HG02938 (cell line): Measurements from ENCODE around the gene PDCD10.

Experiments used
- ATAC-seq: cut with Tn5 transposase; IDR thresholded peaks from one replicate; pipeline ENCODE4 v1.9.1; 2021; ENCODE audit warnings: mild to moderate bottlenecking, moderate library complexity; ENCODE audit not compliant: unreplicated experiment

PDCD10 gene

GRCh38 chr3:167734498-167735232 lies at the start of gene PDCD10:
TSS of gene PDCD10 (minus strand) at chr3:167734892. CDS start at chr3:167720157, 14,735 bp downstream.
- peak; percentile 93 for ATAC-seq

GRCh38 chr3:167783781-167784180 lies 49.1 kb upstream of the PDCD10 start:
- no peak for ATAC-seq

DNA sequence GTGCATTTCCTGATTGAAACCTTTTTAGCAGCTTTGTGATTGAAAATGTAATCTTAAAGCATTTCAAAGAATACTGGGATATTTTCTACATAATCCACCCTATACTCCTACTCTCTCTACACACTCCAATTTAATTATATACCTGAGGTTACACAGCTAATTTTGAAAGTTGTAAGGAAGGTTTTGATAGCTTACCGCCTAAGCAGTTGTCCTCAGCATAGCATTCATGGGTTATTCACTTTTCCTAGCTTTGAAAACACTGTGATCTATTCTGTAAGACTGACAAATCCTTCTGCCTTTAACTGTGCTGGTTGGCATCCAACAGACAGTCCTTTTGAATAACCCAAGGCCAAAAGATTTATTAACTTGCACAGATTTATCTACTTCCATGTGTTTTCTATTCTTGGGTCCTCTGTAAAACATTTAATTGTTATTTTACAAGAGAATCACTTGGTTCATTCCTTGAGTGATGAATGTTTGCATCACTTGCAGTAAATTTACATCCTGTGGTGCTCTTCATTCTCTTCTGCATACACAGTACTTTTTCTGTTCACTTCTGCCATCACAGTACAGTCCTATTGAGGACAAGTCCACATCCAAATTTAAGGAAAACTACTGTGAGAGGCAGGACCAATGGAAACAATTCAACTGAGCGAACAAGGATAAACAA lies 45.7 kb upstream of the PDCD10 start:
- ATAC-seq, result no peak

GRCh38 chr3:167777356-167777755 lies 42.7 kb upstream of the PDCD10 start:
- peak; percentile 50 for ATAC-seq

- no peak for ATAC-seq
Measured at GRCh38 chr3:167776066-167776685, 41.5 kb upstream of the PDCD10 start.

DNA sequence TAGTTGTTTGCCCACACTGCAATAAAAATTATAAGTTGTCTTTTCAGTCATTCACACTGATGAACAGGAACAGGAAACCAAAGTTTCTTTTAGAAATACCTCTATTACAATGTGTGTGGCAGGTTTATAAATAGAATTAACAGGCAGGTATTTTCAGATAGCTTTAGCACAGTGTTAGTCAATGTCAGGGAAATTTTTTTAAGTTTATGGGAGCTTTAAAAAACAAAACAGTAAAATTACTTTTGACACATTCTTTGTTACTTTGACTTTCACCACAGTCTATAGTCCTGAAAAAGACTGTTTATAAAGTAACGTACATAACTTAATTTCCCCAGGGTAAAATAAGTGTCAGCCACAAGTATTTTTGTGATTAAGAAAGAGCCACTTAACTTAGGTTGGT lies 38.9 kb upstream of the PDCD10 start:
- ATAC-seq, result peak; percentile 83

- ATAC-seq, result peak; percentile 20
Measured at GRCh38 chr3:167772992-167773391, 38.3 kb upstream of the PDCD10 start.

- no peak for ATAC-seq
Measured at GRCh38 chr3:167762296-167762695, 27.6 kb upstream of the PDCD10 start.

DNA sequence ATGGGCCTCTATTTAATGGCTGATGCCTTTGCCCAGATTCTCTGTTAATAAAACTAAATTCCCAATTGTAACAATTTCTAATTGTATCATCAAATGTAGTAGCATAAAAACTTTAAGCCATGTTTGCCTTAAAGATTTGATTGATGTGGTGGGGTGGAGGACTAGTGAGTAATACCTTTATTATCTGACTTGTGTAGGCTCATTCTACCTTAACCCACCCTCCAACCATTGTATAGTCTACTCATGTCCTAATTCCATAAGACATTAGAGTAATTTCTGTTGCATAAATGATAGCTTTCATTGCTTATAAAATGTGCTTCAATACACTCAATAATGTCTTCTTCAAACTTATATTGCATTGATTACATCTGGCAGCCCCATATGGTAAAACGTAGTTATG lies 26.6 kb upstream of the PDCD10 start:
- no peak for ATAC-seq

- ATAC-seq, result no peak
Measured at GRCh38 chr3:167754049-167754448, 19.4 kb upstream of the PDCD10 start.

- peak; percentile 100 for ATAC-seq
Measured at GRCh38 chr3:167750272-167750971, 15.7 kb upstream of the PDCD10 start.

DNA sequence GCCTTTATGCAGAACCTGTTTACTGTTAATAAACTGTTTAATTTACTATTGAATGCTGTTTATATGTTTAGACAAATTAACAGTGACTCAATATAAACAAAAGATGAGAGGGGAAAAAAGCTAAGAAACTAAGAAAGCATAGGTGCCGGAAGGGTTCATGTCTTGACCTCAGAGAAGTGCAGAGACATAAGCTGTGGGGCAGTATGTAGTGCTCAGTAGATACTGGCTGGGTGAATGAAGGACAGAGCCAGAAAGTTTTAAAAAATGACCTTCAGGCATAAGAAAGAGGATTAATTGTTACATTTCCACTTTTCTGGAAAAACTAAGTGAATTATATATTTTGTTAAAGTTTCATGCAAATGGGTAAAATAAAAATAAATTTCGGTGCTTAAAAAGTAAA lies 15.0 kb upstream of the PDCD10 start:
- no peak for ATAC-seq

GRCh38 chr3:167749209-167749608 lies 14.5 kb upstream of the PDCD10 start:
- no peak for ATAC-seq

DNA sequence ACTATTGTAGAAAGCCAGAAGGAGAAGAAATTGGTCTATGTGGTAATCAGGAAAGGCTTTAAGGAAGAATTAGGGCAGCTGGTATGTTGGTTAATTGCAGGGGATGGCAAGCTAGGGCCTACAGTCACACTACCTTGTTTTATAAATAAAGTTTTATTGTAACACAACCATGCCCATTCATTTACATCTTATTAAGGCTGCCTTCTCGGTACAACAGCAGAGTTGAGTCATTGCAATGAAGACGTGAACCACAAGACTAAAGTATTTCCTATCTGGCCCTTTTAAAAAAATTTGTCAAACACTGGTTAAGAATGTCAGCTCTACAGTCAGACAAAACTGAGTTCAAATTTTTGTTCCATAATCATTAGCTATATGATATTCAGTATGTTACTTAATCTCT lies 9.1 kb upstream of the PDCD10 start:
- ATAC-seq, result no peak

GRCh38 chr3:167742338-167742737 lies 7.6 kb upstream of the PDCD10 start:
- ATAC-seq, result no peak

- peak; percentile 94 for ATAC-seq
Measured at GRCh38 chr3:167740961-167741587, 6.4 kb upstream of the PDCD10 start.

DNA sequence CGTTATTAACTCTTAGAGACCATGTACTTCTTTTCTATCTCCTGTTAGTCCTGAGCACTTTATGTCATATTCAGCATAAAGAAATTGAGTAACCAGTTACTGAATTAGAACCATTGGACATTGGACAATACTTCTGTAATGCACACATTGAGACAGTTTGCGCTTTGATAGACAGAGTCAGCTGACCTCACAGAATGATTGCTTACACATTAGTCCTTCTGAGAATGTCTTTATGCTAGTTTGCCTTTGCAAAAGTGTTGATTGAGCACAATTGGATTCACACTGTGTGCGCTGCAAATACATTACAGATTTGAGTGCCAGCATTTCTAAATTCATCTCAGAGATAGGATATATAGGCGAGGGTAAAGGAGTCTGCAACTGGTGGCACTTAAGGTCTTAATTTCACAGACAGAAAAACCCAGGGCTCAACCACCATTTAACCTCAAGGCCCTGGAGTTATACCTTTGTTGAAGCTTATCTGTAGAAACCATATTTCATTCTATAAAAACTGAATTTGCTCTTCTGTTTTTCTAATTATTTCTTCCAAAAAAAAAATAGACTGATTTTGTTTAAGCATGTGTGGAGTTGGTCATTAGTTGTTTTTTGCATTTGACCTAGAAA lies 4.6 kb upstream of the PDCD10 start:
- no peak for ATAC-seq

DNA sequence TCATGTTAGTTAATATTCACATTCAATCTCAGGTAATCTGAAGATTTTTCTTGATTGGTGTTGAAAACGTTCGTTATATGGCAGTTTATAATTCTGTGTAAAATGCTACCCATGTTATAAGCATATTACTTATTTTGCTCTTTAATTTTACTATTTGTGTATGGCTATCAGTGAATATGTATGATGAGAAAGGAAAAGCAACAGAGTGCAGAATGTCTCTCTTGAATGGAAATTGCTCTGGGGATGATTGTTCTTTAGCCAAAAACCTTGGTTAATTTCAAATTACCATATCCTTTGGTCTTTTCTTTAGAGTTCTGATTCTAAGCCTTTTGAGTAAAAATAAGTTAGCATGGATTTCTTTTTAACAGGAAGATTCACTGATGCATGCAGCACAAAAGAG lies 3.3 kb upstream of the PDCD10 start:
- ATAC-seq, result no peak

- no peak for ATAC-seq
Measured at GRCh38 chr3:167736997-167737396, 2.3 kb upstream of the PDCD10 start.

DNA sequence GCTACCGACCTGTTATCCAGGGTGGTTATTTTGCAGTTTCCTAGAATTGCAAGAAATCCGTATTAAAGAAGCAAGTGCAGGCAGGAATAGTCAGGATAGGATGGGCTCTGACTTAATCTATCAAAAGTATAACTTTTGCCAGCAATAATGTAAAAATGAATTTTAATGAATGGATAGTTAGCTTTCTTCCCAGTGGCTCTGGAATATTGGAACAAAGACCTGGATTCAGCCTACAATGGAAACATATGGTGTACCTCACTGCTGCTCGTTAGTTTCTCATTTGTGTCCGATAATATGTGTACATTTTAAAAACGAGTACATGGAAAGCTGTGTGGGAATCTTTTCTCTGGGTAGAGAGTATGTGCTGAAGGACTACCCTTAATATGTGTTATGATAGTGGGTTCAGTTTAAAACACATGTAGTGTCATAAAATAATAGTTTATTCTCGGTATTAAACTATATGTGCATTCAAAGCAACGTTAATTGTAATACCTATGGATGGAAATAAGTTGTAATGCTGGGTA lies 1.6 kb upstream of the PDCD10 start:
- no peak for ATAC-seq
